Urothelium cell line (cell line): ENCODE measurements around the gene P2RX2.

Experiments
- DNase-seq: peaks from one replicate; pipeline ENCODE4 v3.0.0; 2011; ENCODE audit warnings: low spot score, mixed read lengths
- FAIRE-seq: peaks from 2 replicates; lab custom pipeline; 2011; peaks lifted over from hg19 to GRCh38; lab: Jason Lieb, UNC

Gene P2RX2

DNA sequence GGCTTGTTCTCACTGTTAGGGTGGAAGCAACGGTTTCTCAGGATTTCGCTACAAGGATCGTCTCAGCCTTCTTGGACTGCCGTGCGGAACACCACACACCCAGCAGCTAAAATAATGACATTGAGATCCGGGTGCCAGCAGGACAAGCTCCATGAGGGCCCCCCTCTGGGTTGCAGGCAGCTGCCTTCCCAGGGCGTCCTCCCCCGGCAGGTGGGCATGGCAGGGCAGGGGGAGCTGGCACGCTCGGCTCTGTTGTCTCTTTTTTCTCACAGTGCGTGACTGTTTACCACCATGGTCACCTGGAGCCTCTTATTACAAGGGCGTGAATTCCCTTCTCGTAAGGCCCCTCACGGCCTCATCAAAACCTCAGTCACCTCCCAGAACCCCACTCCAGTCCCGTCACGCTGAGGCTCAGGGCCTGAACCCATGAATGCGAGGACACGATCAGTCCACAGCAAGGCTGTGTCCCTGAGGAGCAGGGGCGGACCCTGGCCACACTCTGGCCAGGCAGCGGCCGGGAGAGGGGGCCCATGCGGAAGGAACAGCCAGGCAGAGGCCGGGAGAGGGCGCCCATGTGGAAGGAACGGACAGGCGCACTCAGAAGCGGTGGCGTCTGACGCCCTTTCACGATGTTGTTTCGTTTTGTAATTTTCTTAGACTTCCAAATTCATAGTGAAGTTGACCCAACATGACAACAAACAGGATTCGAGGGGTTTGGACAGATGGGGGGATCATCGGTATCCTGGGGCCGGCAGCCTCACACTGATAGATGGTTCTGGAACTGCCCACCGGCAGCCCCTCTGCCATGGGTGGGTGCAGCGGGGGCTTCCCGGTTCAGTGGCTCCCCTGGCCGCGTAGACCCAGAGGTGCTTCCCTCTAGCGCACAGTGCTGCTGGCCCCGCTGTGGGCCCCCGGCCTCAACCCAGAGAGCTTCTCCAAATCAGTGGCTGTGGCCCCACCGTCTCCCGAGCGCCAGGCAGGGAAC is 18.2 kb upstream of the P2RX2 start:
- DNase-seq, result peak; percentile 40
- no peak for FAIRE-seq

DNA sequence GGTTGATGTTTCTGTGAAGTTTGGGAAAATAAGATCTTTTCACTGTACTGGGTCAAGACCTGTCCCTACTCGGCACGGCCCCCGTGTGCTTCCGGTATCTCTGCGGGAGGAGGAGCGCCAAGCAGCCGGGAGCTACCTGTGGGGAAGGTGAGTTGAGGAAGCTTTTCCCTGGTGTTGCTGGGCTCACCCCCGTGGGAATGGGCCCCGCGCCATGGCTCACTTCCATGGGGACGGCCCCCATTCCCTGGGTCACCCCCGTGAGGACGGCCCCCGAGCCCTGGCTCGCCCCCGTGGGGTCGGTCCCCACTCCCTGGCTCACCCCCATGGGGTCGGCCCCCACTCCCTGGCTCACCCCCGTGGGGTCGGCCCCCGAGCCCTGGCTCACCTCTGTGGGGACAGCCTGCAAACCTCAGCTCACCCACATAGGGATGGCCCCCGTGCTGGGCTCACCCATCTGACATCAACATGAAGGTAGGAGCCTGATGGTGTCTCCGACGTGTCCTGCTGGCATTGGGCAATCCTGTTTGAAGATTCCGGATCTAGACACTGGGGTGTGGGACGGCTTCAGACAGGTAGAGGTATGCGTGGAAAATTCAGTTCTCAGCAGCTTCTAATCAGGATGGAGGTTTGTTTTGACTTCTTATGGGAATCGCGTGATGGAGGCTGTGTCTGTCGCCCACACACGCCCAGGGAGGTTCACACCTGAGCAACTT is 17.2 kb upstream of the P2RX2 start:
- no peak for FAIRE-seq
- DNase-seq, result no peak

DNA sequence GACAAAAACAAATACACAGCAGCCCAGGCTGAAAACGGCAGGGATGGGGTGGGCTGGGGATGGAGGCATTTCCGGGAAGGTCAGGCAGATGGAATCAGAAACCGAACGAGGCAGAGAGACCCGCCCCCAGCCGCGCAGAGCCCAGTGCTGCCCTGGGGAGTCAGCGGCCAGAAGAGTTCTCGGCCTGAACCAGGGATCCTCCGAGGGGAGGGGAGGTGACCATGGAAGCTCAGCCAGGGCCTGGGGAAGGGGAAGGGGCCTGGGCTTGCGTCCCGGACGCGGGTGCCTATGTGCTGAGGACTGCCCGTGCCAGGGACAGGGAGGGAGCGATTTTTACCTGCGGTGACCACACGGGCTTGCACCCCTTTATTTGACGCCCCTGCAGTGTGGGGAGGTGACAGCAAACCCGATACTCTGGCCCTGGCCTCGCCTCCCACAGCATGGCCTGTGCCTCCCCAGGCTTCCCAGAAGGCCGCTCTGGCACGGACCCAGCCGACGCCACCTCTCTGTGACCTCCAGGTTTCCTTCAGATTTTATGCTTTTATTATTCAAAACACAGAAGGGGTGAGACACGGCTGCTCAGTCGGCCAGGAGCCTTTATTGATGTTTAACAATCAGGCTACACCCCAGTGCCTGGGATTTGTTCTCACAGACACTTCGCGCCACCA is 15.9 kb upstream of the P2RX2 start:
- no peak for FAIRE-seq
- no peak for DNase-seq

DNA sequence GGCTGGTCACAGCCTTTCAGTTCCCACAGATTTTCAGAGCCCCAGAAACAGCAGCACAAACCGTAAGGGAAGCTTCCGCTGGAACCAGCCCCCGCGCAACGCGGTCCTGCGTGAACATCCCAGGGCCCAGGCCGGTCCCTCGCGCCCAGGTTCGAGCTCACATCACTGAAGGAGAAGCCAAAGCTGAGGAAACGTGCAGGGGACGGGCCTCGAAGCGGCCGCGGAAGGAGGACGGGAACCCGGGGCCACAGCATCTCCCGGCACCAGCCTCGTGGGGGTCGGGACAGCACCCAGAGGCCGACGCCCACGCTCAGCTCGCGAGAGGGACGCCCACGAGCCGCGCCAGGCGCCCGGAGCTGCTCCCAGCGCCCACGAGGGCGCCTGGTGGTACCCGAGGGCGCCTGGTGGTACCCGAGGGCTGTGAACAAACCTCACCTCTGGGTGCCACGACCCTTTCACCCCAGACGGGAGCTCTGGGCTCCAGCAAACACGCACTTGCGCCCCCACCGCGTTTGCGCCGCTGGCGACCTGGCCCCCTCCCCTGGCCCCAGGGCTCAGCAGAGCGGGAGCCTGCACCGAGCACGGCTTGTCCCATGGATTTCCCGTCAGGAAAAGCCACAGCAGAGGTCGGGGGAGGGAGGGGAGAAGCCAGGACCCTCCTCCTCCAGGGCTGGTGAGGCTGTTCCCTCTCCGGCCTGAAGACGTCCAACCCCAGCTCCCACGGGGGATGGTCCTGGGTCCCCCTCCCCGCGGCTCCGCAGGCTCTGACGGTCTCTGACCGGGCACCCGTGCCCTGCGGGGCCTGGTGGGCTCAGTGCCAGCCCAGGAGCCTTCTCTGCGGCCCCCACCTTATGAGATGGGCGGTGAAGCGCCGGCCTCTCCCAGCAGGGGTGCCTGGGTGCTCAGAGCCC is 15.1 kb upstream of the P2RX2 start:
- FAIRE-seq, result no peak
- no peak for DNase-seq

DNA sequence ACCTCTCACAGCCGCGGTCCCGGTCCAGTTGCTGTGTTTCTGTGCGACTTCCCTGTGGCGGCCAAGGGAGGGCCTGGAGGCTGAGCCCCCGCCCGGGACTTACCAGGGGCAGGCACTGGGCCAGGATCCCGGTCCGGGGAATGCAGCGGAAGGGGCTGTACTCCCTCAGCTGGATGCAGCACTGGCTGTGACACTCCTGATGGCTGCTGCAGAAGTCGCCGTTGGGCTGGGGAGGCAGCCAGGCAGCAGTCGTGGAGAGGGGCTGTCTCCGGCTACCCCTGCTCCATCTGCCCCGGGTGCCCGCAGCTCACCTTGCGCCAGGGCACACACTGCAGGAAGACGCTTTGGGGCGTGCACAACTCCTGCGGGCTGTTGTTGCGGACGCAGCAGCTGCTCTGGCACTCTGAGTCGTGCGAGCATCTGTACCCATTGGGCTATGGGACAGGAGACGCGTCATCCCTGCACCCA is 14.4 kb upstream of the P2RX2 start:
- DNase-seq (no peak), FAIRE-seq (no peak)

DNA sequence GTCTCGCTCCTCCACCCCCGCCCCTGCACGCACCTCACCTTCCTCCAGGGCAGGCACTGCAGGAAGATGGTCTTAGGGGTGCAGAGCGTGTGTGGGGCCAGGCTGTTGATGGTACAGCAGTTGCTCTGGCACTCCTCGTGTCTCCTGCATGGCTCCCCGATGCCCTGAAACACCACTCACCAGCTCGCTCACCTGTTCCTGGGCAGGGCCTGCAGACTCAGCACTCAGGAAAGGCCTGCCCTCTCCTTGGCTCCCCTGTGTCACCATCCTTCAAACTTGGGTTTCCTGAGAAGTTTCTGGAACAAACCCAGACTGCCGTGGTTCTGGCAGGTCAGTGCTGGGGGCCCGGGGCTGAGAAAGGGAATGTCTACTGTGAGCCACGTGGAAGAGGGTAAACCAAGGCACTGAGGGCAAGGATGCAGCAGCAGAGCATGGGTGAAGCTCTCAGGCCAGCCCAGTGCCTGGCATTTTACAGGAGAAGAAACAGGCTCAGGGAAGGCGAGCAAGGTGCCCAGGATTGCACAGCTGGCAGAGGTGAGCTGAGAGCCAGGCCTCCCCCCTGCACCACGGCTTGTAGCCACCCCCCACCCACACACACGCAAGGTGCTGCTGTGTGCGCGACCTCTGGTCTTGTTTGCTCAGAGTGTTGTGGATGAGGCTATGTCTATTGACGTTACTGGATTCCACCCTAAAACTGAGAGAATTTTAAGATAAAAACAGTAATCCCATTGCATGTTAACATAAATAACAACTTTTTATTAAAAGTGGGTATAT is 13.7 kb upstream of the P2RX2 start:
- no peak for DNase-seq
- no peak for FAIRE-seq

DNA sequence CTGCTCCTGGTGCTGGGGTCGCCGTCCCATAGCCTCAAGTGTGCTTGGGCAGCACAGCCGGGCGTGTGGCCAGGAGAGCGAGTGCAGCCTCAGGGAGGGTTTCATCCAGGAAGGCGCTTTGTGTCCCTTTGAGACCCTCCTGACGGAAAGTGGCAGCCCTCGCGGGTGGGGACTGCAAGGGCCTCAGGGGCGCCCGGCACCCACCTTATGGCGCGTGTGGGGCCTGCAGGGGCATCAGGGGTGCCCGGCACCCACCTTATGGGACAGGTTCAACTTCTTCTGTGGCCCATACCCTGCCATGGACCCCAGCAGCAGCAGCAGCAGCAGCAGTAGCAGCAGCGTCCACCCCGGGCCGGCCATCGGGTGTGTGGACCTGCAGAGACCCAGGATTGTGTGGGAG is 12.7 kb upstream of the P2RX2 start:
- no peak for FAIRE-seq
- no peak for DNase-seq

DNA sequence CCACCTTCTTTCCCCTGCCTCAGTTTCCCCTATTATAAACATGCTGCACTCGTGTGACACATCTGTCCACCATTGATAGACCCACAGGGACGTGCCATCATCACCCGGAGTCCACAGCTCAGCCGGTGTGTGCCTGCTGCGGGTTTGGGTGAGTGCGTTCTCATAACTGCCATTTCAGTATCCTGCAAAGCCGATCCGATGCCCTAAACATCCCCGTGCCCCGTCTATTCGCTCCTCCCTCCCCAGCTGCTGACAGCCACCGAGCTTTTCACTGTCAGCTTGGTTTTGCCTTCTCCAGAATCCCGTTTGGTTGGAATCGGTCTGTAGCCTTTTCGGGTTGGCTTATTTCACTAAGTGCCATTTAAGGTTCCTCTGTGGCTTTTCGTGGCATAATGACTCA is 12.1 kb upstream of the P2RX2 start:
- DNase-seq (no peak), FAIRE-seq (no peak)

DNA sequence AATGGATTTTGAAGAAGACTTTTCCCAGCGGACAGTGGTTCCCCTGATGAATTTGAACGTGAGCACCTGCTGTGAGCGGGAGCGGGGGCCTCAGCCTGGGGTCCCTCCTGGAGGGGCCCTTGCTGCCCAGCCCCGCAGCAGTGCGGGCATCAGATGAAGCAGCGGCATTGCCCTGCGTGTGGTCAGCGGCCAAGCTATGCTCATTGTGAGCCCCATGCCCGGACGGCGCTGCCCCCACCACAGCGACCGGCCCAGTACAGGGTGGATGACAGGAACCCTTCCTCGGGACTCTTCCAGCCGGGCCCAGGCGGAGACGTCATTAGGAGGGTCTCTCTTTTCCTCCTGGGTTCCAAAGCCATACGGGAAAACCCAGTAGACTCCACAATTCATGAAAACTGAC is 11.6 kb upstream of the P2RX2 start:
- FAIRE-seq, result no peak
- DNase-seq, result no peak

DNA sequence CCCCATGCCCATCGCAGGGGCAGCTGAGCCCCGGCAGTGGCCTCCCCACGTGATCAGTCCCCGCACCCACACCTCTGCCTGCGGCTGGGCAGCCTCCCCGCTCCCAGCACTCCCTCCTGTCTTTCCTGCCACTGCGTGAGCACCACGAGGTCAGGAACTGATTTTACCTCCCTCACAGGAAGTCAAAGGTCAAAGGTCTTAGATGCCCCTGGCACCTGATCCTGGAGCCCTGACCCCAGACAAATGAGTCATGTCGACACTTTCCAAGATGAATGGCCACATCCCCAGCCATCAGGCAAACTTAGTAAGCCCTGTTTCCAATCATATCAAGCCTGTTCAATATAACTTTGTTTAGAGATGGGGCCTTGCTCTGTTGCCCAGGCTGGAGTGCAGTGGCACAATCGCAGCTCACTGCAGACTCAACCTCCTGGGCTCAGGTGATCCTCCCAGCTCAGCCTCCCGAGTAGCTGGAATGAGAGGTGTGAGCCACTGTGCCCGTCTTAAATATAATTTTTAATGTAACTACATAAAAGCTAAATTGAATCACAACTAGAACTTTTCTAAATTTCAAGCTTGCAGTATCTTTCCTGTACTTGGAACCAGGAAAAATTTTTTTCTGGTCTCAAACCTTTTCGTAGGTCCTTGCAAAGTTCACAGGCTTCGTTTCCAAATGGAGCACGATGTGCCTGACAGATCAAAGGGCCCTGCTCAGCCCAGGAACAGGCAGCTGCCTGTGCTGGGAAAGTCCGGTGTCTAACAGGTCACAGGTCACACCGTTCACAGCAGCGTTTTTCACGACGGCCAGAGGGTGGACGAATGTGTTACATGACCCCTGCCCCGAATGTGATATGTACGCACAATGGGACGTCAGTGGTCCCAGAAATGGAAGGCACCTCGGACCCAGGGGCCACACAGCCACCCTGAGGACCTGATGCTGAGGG is 10.1 kb upstream of the P2RX2 start:
- DNase-seq (no peak), FAIRE-seq (no peak)

DNA sequence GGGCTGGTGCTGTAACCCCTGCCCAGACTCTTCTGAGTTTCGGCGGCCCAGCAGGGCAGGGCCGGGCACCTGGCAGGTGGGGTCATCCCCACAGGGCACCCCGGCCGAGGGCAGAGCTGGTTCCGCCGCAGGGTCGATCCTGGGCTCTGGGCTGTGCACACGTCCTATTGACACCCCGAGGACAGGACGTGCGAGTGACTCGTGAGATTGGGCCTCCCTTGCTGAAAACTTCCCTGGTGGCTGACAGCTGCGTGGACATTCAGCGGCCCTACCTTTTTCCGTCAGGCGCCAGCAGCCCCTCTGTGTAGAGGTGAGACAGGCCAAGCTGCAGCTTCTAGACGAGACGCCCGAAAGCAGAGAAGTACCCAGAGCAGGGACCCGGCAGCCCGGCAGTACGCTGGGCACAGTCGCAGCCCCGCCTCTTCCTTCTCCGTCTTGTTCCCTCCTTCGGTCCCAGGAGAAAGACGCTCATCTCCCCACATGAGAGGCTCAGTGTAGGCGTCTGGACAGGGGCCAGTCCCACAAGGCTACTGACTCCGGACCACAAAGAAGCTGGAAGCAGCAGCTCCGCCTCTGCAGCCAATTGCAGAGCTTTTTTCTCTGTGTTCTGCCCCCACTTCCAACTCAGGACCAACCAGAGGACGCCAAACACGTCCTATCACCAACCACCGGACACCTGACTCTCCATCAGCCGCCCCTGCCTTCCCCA is 8.4 kb upstream of the P2RX2 start, which contains the start of gene LRCOL1:
Gene LRCOL1, minus strand, starts transcription at position 532 of the 709 bp plus-strand sequence. CDS start 4,331 bp downstream, outside the sequence.
- peak; percentile 49 for DNase-seq
- FAIRE-seq, result no peak

DNA sequence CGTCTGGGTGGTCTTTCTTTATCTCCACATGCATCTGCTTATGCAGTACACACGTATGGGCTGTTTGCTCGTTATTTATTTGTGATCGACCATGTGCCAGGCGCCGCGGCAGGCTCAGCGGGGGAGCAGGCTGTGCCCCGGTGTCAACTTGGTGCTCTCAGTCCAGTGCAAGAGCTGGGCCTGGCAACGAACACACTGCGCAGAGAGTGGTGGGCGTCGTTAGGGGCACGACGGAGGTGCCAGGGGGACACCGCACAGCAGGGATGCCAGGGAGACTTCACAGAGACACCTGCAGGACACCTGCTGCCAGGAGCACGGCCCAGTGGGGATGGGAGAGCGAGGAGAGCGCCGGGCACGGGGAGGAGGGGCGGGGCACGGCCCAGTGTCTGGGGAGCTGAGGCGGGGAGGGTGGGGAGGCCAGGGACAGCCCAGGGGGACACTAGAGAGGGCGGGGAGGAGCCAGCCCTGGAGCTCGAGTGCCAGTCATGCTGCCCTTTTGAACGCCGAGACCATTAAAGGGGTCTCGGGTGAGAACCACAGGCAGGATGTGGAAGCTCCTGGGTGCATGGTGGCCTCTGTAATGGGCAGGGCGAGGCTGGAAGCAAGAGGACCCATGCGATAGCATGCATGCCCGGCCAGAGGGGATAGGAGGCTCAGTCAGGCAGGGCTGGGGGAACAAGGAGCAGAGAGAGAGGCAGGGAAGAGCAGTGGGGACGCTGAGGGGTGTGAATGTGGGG is 7.5 kb upstream of the P2RX2 start:
- FAIRE-seq (no peak), DNase-seq (no peak)

DNA sequence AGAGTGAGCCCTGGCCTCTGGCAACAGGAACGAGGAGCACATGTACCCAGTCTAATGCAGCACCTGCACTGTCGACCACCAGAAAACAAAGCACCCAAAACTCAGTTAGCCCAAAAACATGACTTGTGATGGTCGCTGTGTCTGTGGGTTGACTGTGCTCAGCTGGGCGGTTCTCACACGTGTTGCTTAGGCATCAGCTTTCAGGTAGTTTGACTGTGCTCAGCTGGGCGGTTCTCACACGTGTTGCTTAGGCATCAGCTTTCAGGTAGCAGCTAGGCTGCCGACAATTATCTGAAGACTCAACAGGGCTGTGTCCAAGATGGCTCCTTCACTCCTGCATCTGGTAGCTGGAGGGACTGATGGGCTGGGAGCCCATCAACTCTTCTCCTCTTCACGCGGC is 7.0 kb upstream of the P2RX2 start:
- FAIRE-seq (no peak), DNase-seq (no peak)

DNA sequence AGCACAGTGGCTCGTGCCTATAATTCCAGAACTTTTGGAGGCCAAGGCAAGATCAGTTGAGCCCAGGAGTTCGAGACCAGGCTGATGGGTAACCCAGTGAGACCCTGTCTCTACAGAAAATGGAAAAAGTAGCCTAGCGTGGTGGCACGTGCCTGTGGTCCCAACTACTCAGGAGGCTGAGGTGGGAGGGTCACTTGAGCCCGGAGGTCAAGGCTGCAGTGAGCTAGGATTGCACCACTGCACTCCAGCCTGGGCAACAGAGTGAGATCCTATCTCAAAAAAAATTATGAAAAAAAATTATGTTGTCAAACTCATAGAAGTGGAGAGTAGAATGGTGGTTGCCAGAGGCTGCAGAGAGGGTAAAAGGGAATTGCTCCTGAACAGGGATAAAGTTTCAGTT is 4.5 kb upstream of the P2RX2 start:
- FAIRE-seq (no peak), DNase-seq (no peak)

DNA sequence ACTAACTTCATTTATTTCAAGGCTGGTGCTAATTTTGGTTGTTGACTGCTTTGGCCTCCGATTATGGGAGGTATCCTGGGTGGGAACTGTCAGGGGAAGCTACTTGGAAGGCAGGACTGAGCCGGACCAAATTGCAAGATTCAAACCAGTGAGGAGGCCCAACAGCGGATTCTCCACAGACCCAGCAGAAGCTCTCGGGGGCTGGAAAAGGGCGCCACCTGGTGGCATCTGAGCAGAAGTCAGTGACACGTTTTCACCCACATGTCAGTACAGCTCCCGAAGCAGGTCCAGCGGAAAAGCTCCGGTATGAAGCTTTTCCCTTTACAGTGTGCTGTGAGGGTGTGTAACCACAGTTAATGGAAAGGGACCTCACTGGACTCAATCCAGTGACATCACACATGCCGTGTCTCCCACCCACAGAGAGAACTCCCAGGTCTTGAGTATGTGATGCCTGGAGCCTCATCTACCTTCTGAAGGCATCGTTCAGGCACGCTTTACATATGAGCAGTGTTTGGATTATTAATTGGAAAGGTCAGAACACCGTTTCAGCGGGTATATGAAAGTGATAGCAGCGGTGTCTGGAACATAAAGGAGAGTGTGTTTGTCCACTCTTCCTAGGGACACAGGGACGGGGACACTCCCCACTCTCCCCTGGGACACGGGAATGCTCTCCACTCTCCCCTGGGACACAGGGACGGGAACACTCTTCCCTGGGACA is 3.6 kb upstream of the P2RX2 start:
- FAIRE-seq (no peak), DNase-seq (peak; percentile 83)

DNA sequence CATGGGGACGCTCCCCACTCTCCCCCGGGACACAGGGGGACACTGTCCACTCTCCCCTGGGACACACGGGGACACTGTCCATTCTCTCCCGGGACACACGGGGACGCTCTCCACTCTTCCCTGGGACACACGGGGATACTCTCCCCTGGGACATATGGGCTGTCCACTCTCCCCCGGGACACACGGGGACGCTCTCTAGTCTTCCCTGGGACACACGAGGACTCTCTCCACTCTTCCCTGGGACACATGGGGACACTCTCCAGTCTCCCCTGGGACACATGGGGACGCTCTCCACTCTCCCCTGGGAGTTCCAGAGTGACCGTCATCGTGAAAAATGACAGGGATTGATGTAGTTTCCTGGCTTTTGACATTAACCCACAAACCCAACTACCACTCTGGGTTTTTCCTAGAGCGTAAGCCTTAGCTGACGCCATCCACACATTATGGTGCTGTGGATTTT is 3.0 kb upstream of the P2RX2 start:
- DNase-seq (no peak), FAIRE-seq (no peak)
